ENCODE data around the gene GPR82. TPM values are rescaled to one million over a fixed set of nuclear protein-coding genes. Genes with fewer than 3 reads are reported as not detected.

The GPR82 gene
- total and polyA plus RNA-seq, 2 of the 8 experiments (the other 6 are each of a cell fraction or from before 2014, with no cell fraction given), result not detected

DNA sequence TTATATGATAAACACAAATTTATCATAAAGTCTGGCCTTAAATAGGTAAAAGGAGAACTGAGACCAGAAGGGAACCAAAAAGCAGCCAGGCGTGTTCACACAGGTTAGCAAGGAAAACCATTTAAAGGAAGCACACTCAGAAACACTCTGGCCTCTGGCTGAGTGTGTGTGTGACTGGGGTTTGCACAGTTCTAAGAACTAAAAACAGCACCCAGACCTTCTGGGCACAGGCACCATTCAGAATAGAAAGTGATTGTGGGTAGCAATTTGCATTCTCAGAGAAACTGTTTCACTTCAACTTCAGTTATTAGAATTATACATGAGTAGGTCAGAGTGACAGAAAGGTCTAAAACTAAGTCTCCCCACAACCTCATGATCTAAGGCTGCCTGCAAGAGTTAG lies 10.0 kb downstream of the GPR82 start:
- Histone ChIP-seq H3K9ac (replicated peaks in 1 of 4; ENCODE audit: extremely low read depth in 1 of 4, low read depth in 3 of 4, low read length in 3 of 4) (no peak overlapping the region), H2AK5ac (ENCODE audit: low read depth, low read length) (no peak overlapping the region), H3K23me2 (ENCODE audit: low read depth, low read length) (no peaks in the 10 kb centered on the region), H3K4me2 (ENCODE audit: insufficient read depth in 1 of 2, low read depth in 2 of 2, low read length in 2 of 2) (no peak overlapping the region), H4K91ac (replicated peaks; ENCODE audit: insufficient read length, low read length) (no peak overlapping the region), H2BK12ac (ENCODE audit: low read depth, low read length) (no peak overlapping the region), H3K4me3 (ENCODE audit: extremely low read depth in 1 of 4, insufficient read depth in 2 of 4, low read depth in 3 of 4, low read length in 4 of 4) (no peak overlapping the region), H2BK20ac (ENCODE audit: low read length) (no peak overlapping the region), H3K14ac (ENCODE audit: insufficient read length) (no peak overlapping the region), H4K5ac (ENCODE audit: insufficient read length, low read depth, low read length) (no peak overlapping the region), H3K27me3 (replicated peaks in 1 of 4; ENCODE audit: control insufficient read depth in 3 of 4, extremely low read depth in 1 of 4, insufficient read depth in 3 of 4, low read length in 3 of 4) (no peaks in the 10 kb centered on the region), H3K4ac (replicated peaks; ENCODE audit: insufficient read length, low read depth, low read length) (no peak overlapping the region), H3K27ac (ENCODE audit: low read depth, low read length) (no peak overlapping the region), H3K9me3 (ENCODE audit: insufficient read depth in 2 of 2, low read depth in 1 of 2, low read length in 1 of 2) (no peaks in the 10 kb centered on the region), H2BK120ac (replicated peaks; ENCODE audit: low read depth, low read length) (no peak overlapping the region), H3K18ac (ENCODE audit: extremely low read depth, low read length) (no peak overlapping the region; the same call in 1 of the 2 replicates), H4K8ac (ENCODE audit: extremely low read depth, insufficient read depth, low read length) (no peak overlapping the region), H3K79me1 (ENCODE audit: low read depth, low read length) (no peaks in the 10 kb centered on the region), H2BK15ac (ENCODE audit: low read length) (no peak overlapping the region), H3K23ac (ENCODE audit: insufficient read length) (no peak overlapping the region), H4K20me1 (replicated peaks in 1 of 2; ENCODE audit: control insufficient read depth in 1 of 2, insufficient read depth in 2 of 2, low read length in 2 of 2) (no peaks in the 10 kb centered on the region), H3K79me2 (ENCODE audit: control insufficient read depth in 1 of 2, insufficient read depth in 2 of 2, low read length in 2 of 2) (no peaks in the 10 kb centered on the region), H3K56ac (replicated peaks; ENCODE audit: insufficient read length, low read depth, low read length) (no peak overlapping the region), H3K36me3 (ENCODE audit: control insufficient read depth in 2 of 4, insufficient read depth in 4 of 4, low read length in 3 of 4) (no peaks in the 10 kb centered on the region), H2AFZ (ENCODE audit: low read length) (no peak overlapping the region), H3K4me1 (replicated peaks in 1 of 4; ENCODE audit: control insufficient read depth in 3 of 4, insufficient read depth in 4 of 4, low read length in 3 of 4) (no peaks in the 10 kb centered on the region; a peak in 2 of 7 replicates), H2BK5ac (ENCODE audit: low read depth, low read length) (no peak overlapping the region)
- 89% methylated on average over 1 of the region's 1 CpG; no CpG with 5 or more reads in 1 of the 2 experiments for WGBS, 2 experiments (ENCODE audit: extremely low coverage in 1 of 2, insufficient coverage in 1 of 2, insufficient read length in 1 of 2, insufficient replicate concordance in 2 of 2, low coverage in 1 of 2, low lambda C conversion rate in 2 of 2, missing lambda C conversion rate in 1 of 2)
- POLR2A ChIA-PET (ENCODE audit: partially characterized antibody), result no interaction called here
- CTCF ChIA-PET (ENCODE audit: partially characterized antibody), result no interaction called here
- FAIRE-seq (no peak), DNase-seq (ENCODE audit: low read depth in 1 of 2, low spot score in 2 of 2) (no peak)
- no peak for TF ChIP-seq TCF12 (IDR thresholded peaks at IDR 0.05; ENCODE audit: low read depth, low read length)
- TF ChIP-seq POLR2A (IDR thresholded peaks at IDR 0.05; ENCODE audit: control extremely low read depth in 1 of 2, low read depth in 2 of 2, low read length in 2 of 2), result no peak
- no peak for TF ChIP-seq ASH2L (IDR thresholded peaks at IDR 0.05; ENCODE audit: low read length)
- TF ChIP-seq BACH1 (IDR thresholded peaks at IDR 0.05; ENCODE audit: low read length), result no peak
- no peak for TF ChIP-seq KDM1A (IDR thresholded peaks at IDR 0.05; ENCODE audit: borderline replicate concordance, low read length)
- TF ChIP-seq JUN (IDR thresholded peaks at IDR 0.05; ENCODE audit: low read depth, low read length), result no peak
- TF ChIP-seq PHF8 (conservative IDR thresholded peaks at IDR 0.05; ENCODE audit: low read depth, low read length), result no peak
- no peak for TF ChIP-seq POLR2AphosphoS5 (IDR thresholded peaks at IDR 0.05; ENCODE audit: low read depth, low read length)
- no peak for TF ChIP-seq SIRT6 (IDR thresholded peaks at IDR 0.05; ENCODE audit: low read length)
- TF ChIP-seq TAF1 (IDR thresholded peaks at IDR 0.05; ENCODE audit: low read depth, low read length), result no peak
- TF ChIP-seq RAD21 (IDR thresholded peaks at IDR 0.05 in 1 of 2, conservative IDR thresholded peaks at IDR 0.05 in 1 of 2; ENCODE audit: low read depth in 2 of 2, low read length in 2 of 2), result no peak
- no peak for TF ChIP-seq ZNF274 (IDR thresholded peaks at IDR 0.05; ENCODE audit: borderline replicate concordance, extremely low read depth, low read length)
- TF ChIP-seq, protein P1, sequence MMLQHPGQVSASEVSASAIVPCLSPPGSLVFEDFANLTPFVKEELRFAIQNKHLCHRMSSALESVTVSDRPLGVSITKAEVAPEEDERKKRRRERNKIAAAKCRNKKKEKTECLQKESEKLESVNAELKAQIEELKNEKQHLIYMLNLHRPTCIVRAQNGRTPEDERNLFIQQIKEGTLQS (IDR thresholded peaks at IDR 0.05; ENCODE audit: insufficient read depth, low read depth, low read length), result no peak
- no peak for TF ChIP-seq NRF1 (IDR thresholded peaks at IDR 0.05; ENCODE audit: low read depth, low read length)

All from H1 (cell line).